SK-N-SH (cell line): ENCODE data around the gene TKTL2. TPM values are rescaled to one million over a fixed set of nuclear protein-coding genes. Genes with fewer than 3 reads are reported as not detected.

Experiments
- CTCF ChIA-PET: fragments of 300-600, 350-600 bp; formaldehyde crosslinking; extraction: SDS; loops from one replicate; lab custom pipeline; 2021; lab: Yijun Ruan, JAX
- POLR2A ChIA-PET: fragments of 350-600 bp; sonication (Branson Sonifier 250); formaldehyde crosslinking; extraction: SDS; loops from one replicate; lab custom pipeline; 2020; ENCODE audit warnings: antibody characterized with exemption, inconsistent platforms; lab: Yijun Ruan, JAX
- DNase-seq: peaks from one replicate; pipeline ENCODE4 v3.0.0; 2012
- H2AFZ ChIP-seq: fragments of 200-600 bp; sonication (generic); 2 replicates; pipeline ENCODE4 v1.8.1; 2016; ENCODE audit warnings: antibody characterized with exemption, mild to moderate bottlenecking, low read depth
- H3F3A ChIP-seq: fragments of 200-600 bp; sonication (generic); replicated peaks from 2 replicates; pipeline ENCODE3; 2016; ENCODE audit warnings: antibody characterized with exemption, mild to moderate bottlenecking; ENCODE audit not compliant: insufficient read depth
- H3K27ac ChIP-seq, 2 experiments: fragments of 200-500 bp in 1 of 2; fragments of 200-600 bp in 1 of 2; sonication (Bioruptor generic) in 1 of 2; sonication (generic), shearing (Covaris generic) in 1 of 2; 2 replicates each; pipeline versions ENCODE4 v1.5.1 to v1.6.1; 2014 to 2016; ENCODE audit warnings: low read depth in 2 of 2, inconsistent platforms in 1 of 2, low read length in 1 of 2, mild to moderate bottlenecking in 1 of 2, mixed read lengths in 1 of 2
- H3K27me3 ChIP-seq: fragments of 200-600 bp; sonication (generic), shearing (Covaris generic); 2 replicates; pipeline ENCODE4 v1.6.1; 2016; ENCODE audit warnings: mixed run types; ENCODE audit not compliant: insufficient read depth
- H3K36me3 ChIP-seq, 2 experiments: fragments of 200-500 bp in 1 of 2; fragments of 200-600 bp in 1 of 2; sonication (Bioruptor generic) in 1 of 2; sonication (generic) in 1 of 2; replicated peaks in 1 of 2; 2 replicates each; pipeline versions ENCODE3 to v1.5.1; 2014 to 2016; ENCODE audit warnings: low read length in 1 of 2, mild to moderate bottlenecking in 1 of 2; ENCODE audit not compliant: insufficient read depth in 2 of 2, control insufficient read depth in 1 of 2
- H3K4me1 ChIP-seq, 2 experiments: fragments of 200-500 bp in 1 of 2; fragments of 200-600 bp in 1 of 2; sonication (Bioruptor generic) in 1 of 2; sonication (generic), shearing (Covaris generic) in 1 of 2; 2 replicates each; pipeline versions ENCODE4 v1.5.1 to v1.6.1; 2014 to 2016; ENCODE audit warnings: low read depth in 1 of 2, low read length in 1 of 2, mixed run types in 1 of 2; ENCODE audit not compliant: insufficient read depth in 2 of 2, control insufficient read depth in 1 of 2
- H3K4me2 ChIP-seq: fragments of 200-600 bp; sonication (generic), shearing (Covaris generic); 2 replicates; pipeline ENCODE4 v1.6.1; 2017; ENCODE audit warnings: mixed run types
- H3K4me3 ChIP-seq, 2 experiments: fragments of 200-500 bp in 1 of 2; fragments of 200-600 bp in 1 of 2; sonication (Bioruptor generic) in 1 of 2; sonication (generic), shearing (Covaris generic) in 1 of 2; 2 replicates each; pipeline versions ENCODE4 v1.5.1 to v1.8.1; 2014 to 2016; ENCODE audit warnings: low read depth in 2 of 2, inconsistent platforms in 1 of 2, low read length in 1 of 2, mild to moderate bottlenecking in 1 of 2, mixed read lengths in 1 of 2, moderate library complexity in 1 of 2
- H3K79me2 ChIP-seq: fragments of 200-600 bp; sonication (generic); 2 replicates; pipeline ENCODE4 v1.8.1; 2017; ENCODE audit warnings: mild to moderate bottlenecking; ENCODE audit not compliant: insufficient read depth
- H3K9ac ChIP-seq: fragments of 200-600 bp; sonication (generic); 2 replicates; pipeline ENCODE4 v1.6.1; 2017; ENCODE audit warnings: mixed run types
- H3K9me2 ChIP-seq: fragments of 200-600 bp; sonication (generic); 2 replicates; pipeline ENCODE4 v1.6.1; 2017; ENCODE audit warnings: mixed run types
- H3K9me3 ChIP-seq: fragments of 200-600 bp; sonication (generic); 2 replicates; pipeline ENCODE4 v1.6.1; 2017; ENCODE audit warnings: mixed run types, mild to moderate bottlenecking, moderate library complexity
- H4K20me1 ChIP-seq: fragments of 200-600 bp; sonication (generic); 2 replicates; pipeline ENCODE4 v1.6.1; 2017; ENCODE audit warnings: mild to moderate bottlenecking, mixed run types; ENCODE audit not compliant: insufficient read depth
- CHD2 ChIP-seq: fragments of 150-350 bp; IDR thresholded peaks from 2 replicates; pipeline ENCODE4 v1.6.1; 2018; ENCODE audit warnings: low read length; ENCODE audit not compliant: partially characterized antibody
- ELF1 ChIP-seq: IDR thresholded peaks from 2 replicates; pipeline ENCODE4 v1.4.0; 2012
- EZH2phosphoT487 ChIP-seq: fragments of 200-600 bp; sonication (generic); IDR thresholded peaks from 2 replicates; pipeline ENCODE4 v1.6.1; 2017; ENCODE audit warnings: low read depth, mixed run types, mild to moderate bottlenecking, antibody characterized with exemption, moderate library complexity, borderline replicate concordance
- FOXM1 ChIP-seq: IDR thresholded peaks from 2 replicates; pipeline ENCODE4 v1.4.0; 2012; ENCODE audit warnings: low read depth, mild to moderate bottlenecking
- GABPA ChIP-seq: IDR thresholded peaks from 2 replicates; pipeline ENCODE4 v1.4.0; 2012; ENCODE audit warnings: low read depth, mild to moderate bottlenecking
- MEF2A ChIP-seq: IDR thresholded peaks from 2 replicates; pipeline ENCODE4 v1.4.0; 2012; ENCODE audit warnings: low read depth, borderline replicate concordance
- MXI1 ChIP-seq: IDR thresholded peaks from 2 replicates; pipeline ENCODE4 v1.6.1; 2012; ENCODE audit warnings: mild to moderate bottlenecking, low read depth, low read length, improper control_type of control experiment
- RAD21 ChIP-seq: IDR thresholded peaks from 2 replicates; pipeline ENCODE4 v1.6.1; 2012; ENCODE audit warnings: mild to moderate bottlenecking, low read length
- RCOR1 ChIP-seq: fragments of 150-350 bp; IDR thresholded peaks from 2 replicates; pipeline ENCODE4 v1.6.1; 2017; ENCODE audit warnings: antibody characterized with exemption, low read length
- RXRA ChIP-seq: IDR thresholded peaks from 2 replicates; pipeline ENCODE4 v1.4.0; 2012; ENCODE audit warnings: low read depth, mild to moderate bottlenecking, borderline replicate concordance
- TCF12 ChIP-seq: IDR thresholded peaks from 2 replicates; pipeline ENCODE4 v1.4.0; 2012
- YY1 ChIP-seq: IDR thresholded peaks from 2 replicates; pipeline ENCODE4 v1.4.0; 2012; ENCODE audit warnings: low read depth, mild to moderate bottlenecking
- WGBS: methylation state at CpG from one replicate; pipeline ENCODE4 v1.1.6; 2017; ENCODE audit warnings: low lambda C conversion rate; 5-methylcytosine and 5-hydroxymethylcytosine counted together
- polyA plus RNA-seq, 3 experiments: library from polyadenylated mRNA; depleted of rRNA; stranded (reverse); fragments of >200 nt; gene quantifications; 2 replicates each; pipeline ENCODE4 v1.2.3, GENCODE V29; 2012
- TF ChIP-seq, protein P1 (sequence below): fragments of 150-350 bp; IDR thresholded peaks from 2 replicates; pipeline ENCODE4 v1.6.1; 2017; ENCODE audit warnings: antibody characterized with exemption, low read length, low read depth, borderline replicate concordance
- TF ChIP-seq, protein P2 (sequence below): IDR thresholded peaks from 2 replicates; pipeline ENCODE4 v1.4.0; 2012; ENCODE audit warnings: low read depth
- TF ChIP-seq, protein P3 (sequence below): fragments of 200-600 bp; sonication (generic); IDR thresholded peaks from 2 replicates; pipeline ENCODE4 v1.6.1; 2017; ENCODE audit warnings: antibody characterized with exemption, mild to moderate bottlenecking, moderate library complexity

Gene TKTL2
- polyA plus RNA-seq, 1 of the 3 experiments (the other 2 are of a cell fraction): not detected

DNA sequence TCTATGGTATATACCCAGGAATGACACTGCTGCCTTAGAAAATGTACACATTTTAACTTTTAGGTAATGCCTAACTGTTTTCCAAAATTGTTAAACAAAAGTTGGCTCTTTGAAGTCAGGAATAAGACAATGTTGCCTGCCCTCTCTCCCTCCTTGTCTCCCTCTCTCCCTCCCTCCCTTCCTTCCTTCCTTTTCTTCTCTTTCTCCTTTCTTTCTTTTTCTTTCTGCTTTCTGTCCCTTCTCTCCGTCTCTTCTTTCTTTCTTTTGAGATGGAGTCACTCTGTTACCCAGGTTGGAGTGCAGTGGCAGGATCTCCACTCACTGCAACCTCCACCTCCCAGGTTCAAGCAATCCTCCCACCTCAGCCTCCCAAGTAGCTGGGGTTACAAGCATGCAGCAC is 16.4 kb upstream of the TKTL2 start:
- peaks cover under 1% of the 10 kb centered on the region for H3F3A ChIP-seq
- H3K27ac ChIP-seq: no peak overlapping the region

DNA sequence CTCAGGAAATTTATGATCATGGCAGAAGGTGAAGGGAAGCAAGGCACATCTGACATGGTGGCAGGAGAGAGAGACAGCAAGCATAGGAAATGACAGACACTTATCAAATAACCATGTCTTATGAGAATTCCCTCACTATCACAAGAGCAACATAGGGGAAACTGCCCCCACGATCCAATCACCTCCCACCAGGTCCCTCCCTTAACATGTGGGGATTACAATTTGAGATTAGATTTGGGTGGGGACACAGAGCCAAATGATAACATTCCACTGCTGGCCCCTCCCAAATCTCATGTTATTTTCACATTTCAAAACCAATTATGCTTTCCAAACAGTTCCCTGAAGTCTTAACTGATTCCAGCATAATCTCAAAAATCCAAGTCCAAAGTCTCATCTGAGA is 12.8 kb upstream of the TKTL2 start:
- Histone ChIP-seq H3K4me3 (no peak overlapping the region), H3F3A (no peaks in the 10 kb centered on the region), H3K4me1 (no peaks in the 10 kb centered on the region), H3K27me3 (peaks cover 13% of the 10 kb centered on the region; the same call in 1 of the 2 replicates), H3K9ac (no peak overlapping the region), H2AFZ (no peak overlapping the region), H3K4me2 (no peak overlapping the region), H4K20me1 (no peaks in the 10 kb centered on the region), H3K9me3 (no peaks in the 10 kb centered on the region), H3K36me3 (no peaks in the 10 kb centered on the region), H3K9me2 (no peaks in the 10 kb centered on the region), H3K27ac (no peak overlapping the region), H3K79me2 (no peaks in the 10 kb centered on the region)
- 11% methylated on average over 1 of the region's 1 CpG for WGBS
- ChIA-PET CTCF (interaction anchor here (0.9 to 4.7 kb wide), 5 partner anchors 19 to 62 kb away, joined by 3 to 94 read pairs (median 7); no protein-coding TSS in a partner anchor), POLR2A (no interaction called here)
- no peak for DNase-seq
- TF ChIP-seq RXRA: no peak
- no peak for TF ChIP-seq MXI1

More for the DNA sequence above, 16.4 kb upstream of the TKTL2 start:
- CTCF ChIA-PET: interaction anchor here (0.6 to 1.8 kb wide), 3 partner anchors 14 to 835 kb away, joined by 3 to 4 read pairs (median 3); no protein-coding TSS in a partner anchor
- Histone ChIP-seq H3K4me1 (no peaks in the 10 kb centered on the region), H3K79me2 (peaks cover 4% of the 10 kb centered on the region), H2AFZ (no peak overlapping the region), H3K4me2 (no peak overlapping the region), H3K9me2 (no peaks in the 10 kb centered on the region), H3K9me3 (no peaks in the 10 kb centered on the region), H3K36me3 (no peaks in the 10 kb centered on the region), H4K20me1 (no peaks in the 10 kb centered on the region), H3K4me3 (no peak overlapping the region)
- WGBS: 21% methylated on average over 1 of the region's 1 CpG
- POLR2A ChIA-PET: no interaction called here
- DNase-seq: no peak
- TF ChIP-seq MEF2A (no peak), YY1 (no peak), RAD21 (no peak), GABPA (no peak), EZH2phosphoT487 (no peak), TCF12 (no peak), CHD2 (no peak), FOXM1 (no peak), RCOR1 (no peak), ELF1 (no peak), RXRA (no peak)
- TF ChIP-seq, protein P1, sequence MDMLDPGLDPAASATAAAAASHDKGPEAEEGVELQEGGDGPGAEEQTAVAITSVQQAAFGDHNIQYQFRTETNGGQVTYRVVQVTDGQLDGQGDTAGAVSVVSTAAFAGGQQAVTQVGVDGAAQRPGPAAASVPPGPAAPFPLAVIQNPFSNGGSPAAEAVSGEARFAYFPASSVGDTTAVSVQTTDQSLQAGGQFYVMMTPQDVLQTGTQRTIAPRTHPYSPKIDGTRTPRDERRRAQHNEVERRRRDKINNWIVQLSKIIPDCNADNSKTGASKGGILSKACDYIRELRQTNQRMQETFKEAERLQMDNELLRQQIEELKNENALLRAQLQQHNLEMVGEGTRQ: no peak
- TF ChIP-seq, protein P2, sequence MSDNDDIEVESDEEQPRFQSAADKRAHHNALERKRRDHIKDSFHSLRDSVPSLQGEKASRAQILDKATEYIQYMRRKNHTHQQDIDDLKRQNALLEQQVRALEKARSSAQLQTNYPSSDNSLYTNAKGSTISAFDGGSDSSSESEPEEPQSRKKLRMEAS: no peak
- TF ChIP-seq, protein P3, sequence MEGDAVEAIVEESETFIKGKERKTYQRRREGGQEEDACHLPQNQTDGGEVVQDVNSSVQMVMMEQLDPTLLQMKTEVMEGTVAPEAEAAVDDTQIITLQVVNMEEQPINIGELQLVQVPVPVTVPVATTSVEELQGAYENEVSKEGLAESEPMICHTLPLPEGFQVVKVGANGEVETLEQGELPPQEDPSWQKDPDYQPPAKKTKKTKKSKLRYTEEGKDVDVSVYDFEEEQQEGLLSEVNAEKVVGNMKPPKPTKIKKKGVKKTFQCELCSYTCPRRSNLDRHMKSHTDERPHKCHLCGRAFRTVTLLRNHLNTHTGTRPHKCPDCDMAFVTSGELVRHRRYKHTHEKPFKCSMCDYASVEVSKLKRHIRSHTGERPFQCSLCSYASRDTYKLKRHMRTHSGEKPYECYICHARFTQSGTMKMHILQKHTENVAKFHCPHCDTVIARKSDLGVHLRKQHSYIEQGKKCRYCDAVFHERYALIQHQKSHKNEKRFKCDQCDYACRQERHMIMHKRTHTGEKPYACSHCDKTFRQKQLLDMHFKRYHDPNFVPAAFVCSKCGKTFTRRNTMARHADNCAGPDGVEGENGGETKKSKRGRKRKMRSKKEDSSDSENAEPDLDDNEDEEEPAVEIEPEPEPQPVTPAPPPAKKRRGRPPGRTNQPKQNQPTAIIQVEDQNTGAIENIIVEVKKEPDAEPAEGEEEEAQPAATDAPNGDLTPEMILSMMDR: no peak
- TF ChIP-seq, all 33 proteins: peak for 0
- peaks cover 10% of the 10 kb centered on the region; the same call in 1 of the 2 replicates for H3K27me3 ChIP-seq
- no peak overlapping the region for H3K9ac ChIP-seq
